A204.1 (cell line): Measurements from ENCODE around the gene VPS33B.
"Not testable (repeated sequence)": the region's sequence is repeated elsewhere in the genome, so short reads cannot be mapped to it uniquely, and the experiment has no call there.

ENCODE experiments used
- FAIRE-seq: peaks from 2 replicates; lab custom pipeline; 2012; peaks lifted over from hg19 to GRCh38; lab: Jason Lieb, UNC

VPS33B gene

DNA sequence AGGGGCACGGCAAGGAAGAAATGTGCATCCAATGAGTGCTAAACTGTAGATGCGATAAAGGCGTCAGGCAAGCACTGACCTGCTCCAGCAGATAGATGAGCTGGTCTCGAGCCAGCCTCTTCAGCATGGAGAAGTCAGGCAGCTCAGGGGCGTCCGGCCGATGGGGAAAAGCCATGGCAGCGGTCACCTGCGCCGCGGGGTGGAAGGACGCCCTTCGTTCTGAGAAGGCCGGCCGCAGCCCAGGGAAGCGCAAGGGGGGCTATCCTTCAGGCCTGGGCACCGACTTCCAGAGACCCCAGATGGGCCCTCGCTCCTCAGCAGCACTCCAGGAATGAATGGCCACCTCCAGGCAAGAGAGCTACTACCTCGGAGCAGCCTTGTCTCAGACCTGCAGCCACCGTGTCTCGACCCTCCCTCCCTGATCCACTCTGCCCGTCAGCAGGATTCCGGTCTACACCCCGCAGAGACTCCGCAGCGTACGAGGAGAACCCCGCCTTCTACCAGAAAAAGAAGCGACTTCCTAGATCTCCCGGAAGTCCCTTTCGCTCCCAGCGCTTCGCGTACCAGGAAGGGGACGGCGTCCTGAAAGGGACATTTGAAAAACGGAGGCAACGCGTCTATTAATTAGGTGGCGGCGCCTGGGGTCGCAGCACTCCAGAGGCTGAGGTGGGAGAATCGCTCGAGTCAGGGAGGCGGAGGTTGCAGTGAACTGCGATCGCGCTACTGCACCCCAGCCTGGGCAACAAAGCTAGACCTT, at the start of gene VPS33B:
TSS of gene VPS33B (minus strand) at position 520 of the 757 bp plus-strand sequence. CDS start at position 175, 345 bp downstream.
- no peak for FAIRE-seq

DNA sequence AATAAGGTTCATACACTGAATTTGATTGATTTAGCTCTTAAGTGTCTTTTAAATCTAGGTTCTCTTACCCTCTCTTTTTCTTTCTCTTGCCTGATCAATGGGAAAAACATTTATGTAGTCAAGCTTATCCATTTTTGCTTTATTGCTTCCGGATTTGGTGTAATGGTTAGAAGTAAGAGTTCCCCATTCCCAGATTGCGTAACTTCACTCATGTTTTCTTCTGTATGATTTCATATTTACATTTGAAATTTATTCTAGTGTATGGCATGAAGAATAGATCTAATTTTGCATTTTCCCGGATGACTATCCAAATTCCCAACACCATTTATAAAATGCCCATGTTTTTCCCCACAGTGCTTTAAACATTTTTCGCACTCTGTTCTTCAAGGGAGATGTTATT, 49.8 kb upstream of the VPS33B start:
- no peak for FAIRE-seq

DNA sequence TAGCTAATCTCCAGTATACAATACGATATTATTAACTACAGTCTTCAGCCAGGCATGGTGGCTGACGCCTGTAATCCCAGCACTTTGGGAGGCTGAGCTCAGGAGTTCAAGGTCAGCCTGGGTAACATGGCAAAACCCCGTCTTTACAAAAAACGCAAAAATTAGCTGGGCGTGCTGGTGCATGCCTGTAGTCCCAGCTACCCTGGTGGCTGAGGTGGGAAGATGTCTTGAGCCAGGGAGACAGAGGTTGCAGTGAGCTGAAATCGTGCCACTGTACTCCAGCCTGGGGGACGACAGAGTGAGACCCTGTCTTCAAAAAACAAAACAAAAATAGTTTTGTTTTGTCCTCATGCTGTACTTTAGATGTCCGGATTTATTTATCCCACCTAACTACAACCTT, 48.5 kb upstream of the VPS33B start:
- FAIRE-seq = no peak

DNA sequence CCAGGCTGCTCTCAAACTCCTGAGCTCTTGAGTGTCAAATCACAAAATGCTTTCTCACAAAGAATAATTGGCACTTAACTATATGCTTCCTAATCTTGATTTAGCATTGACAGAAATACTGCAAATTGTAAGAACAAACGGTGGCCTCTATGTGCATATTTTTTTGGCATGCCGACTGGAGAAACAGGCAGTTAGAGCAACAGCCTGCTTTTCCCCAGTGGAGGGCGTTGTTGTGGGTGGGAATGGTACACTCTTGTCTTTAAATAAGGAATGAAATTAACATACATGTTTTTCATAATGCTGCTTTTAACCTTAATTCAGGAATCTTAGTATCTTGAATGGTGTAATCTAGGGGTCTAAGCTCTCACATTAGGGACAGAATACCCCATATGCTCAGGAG, 46.6 kb upstream of the VPS33B start:
- no peak for FAIRE-seq

DNA sequence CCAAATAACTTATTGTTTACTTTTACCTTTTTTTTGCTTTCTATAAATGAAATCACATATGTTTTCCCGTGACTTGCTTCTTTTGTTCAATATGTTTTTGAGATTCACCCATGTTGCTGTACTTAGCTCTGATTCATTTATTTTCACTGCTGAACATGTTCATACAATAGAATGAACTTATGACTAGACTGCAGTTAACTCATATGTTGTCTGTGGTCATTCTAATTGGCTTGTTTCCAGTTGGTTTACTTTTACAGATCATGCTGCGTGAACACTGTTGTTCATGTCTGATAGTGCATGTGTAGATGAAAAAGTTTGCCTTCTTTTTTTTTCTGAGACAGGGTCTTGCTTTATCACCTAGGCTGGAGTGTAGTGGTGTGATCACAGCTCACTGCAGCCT, 46.0 kb upstream of the VPS33B start:
- FAIRE-seq = no peak

DNA sequence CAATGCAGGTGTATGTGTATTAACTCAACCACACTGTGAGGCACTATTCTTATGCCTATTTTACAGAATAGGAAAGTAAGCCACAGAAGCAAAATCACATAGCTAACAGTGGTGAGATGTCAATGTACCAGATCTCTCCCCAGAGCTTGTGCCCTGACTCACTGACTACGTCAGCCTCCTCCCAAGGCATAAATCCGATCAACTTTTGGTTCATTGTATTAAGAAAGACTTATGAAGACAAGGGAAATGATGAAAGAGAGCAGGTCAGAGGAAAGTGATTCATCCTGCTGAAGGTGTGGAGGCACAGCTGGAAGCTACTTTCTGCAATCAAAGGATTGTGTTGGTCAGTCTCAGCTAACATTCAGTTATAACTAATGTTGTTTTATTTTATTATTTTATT, 44.6 kb upstream of the VPS33B start:
- FAIRE-seq = no peak

GRCh38 chr15:91065505-91065904, 43.1 kb upstream of the VPS33B start:
- no peak for FAIRE-seq

GRCh38 chr15:91061997-91062396, 39.6 kb upstream of the VPS33B start:
- FAIRE-seq = no peak

DNA sequence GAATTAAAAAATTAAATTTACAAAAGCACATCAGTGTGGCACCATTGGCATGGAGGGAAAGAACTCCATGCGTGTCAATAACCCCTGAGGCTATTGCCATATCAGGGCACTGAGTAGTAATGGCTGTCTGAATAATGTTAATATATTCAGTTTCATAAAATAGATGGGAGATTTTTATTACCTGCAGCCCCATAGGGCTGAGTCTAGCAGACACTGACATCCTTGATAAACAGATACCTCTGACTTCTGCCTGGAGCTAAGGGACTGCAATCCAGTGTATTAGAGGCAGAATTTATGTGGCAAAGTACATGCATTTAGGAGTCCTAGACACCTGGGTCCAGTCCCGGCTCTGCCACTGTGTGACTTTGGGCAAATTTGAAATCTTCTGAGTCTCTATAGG, 38.8 kb upstream of the VPS33B start:
- no peak for FAIRE-seq

- peak; percentile 81 for FAIRE-seq
Measured at GRCh38 chr15:91055548-91056331, 33.3 kb upstream of the VPS33B start.

- no peak for FAIRE-seq
Measured at GRCh38 chr15:91054816-91055215, 32.4 kb upstream of the VPS33B start.

DNA sequence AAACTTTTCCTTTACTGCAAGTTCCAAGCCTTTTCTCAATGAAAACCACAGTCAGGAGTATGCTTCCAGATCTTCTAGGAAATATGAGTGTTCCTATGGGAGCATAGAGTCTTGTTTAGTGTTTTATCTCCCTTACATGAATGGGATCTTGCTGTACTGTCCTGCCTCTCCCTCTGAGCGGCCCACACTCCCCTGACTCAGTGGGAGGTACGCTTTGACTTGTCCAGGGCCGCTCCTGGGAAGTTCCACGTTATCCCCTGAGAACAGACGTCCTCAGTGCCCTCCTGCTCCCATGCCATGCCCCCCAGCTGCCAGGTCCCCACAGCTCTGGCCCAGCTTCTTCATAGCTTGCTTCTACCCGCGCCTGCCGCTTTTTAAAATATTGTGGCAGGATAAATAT, 28.9 kb upstream of the VPS33B start:
- FAIRE-seq = no peak

- no peak for FAIRE-seq
Measured at GRCh38 chr15:91050128-91050455, 27.7 kb upstream of the VPS33B start.

DNA sequence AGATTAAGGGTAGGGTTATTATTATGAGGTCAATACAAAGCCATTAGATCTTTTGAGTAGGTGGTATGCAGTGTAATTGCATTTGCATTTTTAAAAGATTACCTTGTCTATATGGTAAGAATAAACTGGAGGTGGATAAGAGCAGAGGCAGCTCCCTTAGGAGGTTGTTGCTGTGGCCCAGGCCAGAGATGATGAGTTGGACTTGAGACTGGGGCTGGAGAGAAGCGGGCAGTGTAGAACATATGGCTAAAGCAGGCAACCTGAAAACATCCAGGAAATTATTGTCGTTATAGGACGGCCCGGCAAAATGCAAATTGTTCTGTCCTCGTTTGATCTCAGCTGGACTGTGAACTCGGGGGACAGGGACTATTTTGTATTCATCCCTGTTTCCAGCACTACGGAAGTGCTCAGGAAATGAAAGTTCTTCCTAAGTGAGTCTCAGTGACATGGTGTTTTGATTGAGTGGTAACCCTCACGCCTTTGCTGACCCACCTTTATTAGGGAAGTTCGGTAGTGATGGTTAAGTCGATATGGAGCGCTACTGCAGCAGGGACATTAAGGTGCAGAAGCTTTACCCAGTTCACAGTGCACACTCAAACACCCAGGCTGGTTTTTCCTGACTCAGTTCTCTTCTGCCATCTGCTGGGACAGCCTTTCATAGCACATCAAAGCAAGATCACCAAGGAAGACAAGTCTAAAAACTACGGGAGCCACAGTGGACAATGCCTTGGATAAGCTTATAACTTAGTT, 27.2 kb upstream of the VPS33B start:
- peak; percentile 44 for FAIRE-seq

DNA sequence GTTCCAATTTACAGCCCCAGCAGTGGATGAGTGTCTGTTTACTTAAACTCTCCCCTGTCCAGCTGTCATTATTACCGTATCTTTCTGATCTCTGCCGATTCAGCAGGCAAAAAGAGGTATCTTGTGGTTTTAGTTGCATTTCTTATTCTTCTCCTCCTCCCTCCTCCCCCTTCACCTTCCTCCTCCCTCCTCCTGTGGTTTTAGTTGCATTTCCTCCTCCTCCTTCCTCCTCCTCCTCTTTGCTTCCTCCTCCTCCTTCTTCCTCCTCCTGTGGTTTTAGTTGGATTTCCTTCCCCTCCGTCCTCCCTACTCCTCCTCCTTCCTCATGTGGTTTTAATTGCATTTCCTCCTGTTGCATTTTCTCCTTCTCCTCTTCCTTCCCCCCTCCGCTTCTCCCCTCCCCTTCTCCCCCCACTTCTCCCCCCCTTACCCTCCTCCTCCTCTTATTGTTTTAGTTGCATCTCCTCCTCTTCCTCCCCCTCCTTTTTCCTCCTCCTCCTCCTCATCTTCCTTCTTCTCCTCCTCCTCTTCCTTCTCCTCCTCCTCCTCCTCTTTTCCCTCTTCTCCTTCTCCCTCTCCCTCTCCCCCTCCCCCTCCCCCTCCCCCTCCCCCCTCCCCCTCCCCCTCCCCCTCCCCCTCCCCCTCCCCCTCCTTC, 25.3 kb upstream of the VPS33B start:
- FAIRE-seq = no peak

- not testable (repeated sequence) for FAIRE-seq
Measured at GRCh38 chr15:91046056-91046455, 23.7 kb upstream of the VPS33B start.

GRCh38 chr15:91045065-91045464, 22.7 kb upstream of the VPS33B start:
- no peak for FAIRE-seq

GRCh38 chr15:91043202-91043874, 20.9 kb upstream of the VPS33B start:
- no peak for FAIRE-seq

GRCh38 chr15:91040856-91041255, 18.5 kb upstream of the VPS33B start:
- FAIRE-seq = no peak

DNA sequence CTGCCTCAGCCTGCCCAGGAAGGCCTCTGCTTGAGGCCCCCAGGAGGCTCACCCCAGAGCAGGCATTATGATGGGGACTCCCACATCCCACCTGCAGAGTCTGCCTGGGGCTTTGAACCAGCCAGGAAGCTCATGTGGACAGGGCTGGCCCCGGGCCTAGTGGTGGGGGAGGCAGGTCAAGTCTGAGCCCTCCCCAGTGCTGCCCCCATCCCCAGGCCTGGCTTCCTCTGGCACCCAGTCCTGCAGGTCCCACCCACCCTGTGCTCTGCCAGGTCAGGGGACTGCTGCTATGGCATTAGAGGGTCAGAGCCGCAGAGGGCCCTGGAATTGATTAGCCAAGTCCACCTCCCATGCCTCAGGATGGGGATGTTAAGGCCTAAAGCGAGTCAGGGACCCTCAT, 17.6 kb upstream of the VPS33B start:
- no peak for FAIRE-seq

DNA sequence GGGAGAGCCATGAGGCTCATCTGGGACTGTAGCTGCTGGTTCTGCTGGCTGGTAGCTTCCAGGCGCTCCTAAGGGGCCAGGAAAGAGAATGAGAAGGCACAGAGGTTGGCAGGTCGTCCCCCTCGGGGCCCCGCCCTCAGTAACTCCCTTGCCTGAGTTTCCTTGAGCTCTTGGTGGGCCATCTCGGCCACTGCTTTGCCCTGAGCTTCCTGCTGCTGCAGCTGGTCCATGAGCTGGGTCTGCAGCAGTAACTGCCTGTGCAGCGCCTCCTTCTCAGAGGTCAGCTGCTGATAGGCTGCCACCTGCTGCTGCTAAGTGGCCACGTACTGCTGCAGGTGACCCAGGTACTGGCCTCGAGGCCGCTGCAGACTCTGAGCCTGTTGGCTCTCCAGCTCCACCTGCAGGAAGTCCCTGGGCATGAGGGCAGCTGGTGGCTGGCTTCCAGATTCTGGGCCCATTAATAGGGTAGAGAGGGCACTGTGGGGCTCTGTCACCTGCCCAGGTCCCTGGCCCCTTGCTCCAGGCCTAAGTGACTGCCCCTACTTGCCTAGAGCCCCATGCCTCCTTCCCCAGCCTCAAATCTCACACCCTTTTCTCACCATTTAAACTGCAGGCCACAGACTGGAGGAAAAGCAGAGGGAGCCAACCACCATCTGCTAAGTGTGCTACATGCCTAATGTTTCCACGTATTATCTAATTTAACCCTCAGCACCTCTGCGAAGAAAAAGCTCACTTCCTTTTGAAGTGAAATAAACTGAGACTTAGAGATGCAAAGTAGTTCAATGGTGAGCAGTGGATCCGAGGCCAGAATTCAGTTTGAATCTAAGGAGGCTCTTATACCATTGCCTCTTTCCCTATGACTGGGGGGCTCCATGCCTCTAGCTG, 10.8 kb upstream of the VPS33B start:
- no peak for FAIRE-seq
